GM10847 (cell line): ENCODE results near the gene RBP4.

Source experiments
- POLR2A ChIP-seq: IDR thresholded peaks from 2 replicates; pipeline ENCODE4 v1.6.1; 2011; ENCODE audit not compliant: insufficient read length; ENCODE audit errors: extremely low read depth

RBP4 gene

GRCh38 chr10:93599778-93600177 lies 1.3 kb downstream of the RBP4 start:
- no peak for TF ChIP-seq POLR2A

DNA sequence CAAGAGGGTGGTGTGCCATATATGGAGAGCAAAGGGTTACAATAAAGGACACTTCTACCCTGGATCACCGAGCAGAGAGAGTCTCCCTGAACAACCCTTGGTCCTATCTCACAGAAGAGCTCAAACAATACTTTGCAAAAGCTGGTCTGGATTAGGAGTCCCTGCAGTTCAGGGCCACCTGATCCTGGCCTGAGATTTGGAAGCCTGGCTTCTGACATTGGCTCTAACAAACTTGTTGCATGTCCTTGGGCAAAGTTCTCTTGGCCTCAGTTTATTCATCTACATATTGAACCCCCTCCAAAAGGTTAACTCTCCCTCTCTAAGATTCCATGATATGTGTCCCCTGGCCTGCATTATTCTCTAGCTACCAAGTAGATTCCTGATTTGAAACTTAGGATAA lies 1.7 kb downstream of the RBP4 start:
- no peak for TF ChIP-seq POLR2A

DNA sequence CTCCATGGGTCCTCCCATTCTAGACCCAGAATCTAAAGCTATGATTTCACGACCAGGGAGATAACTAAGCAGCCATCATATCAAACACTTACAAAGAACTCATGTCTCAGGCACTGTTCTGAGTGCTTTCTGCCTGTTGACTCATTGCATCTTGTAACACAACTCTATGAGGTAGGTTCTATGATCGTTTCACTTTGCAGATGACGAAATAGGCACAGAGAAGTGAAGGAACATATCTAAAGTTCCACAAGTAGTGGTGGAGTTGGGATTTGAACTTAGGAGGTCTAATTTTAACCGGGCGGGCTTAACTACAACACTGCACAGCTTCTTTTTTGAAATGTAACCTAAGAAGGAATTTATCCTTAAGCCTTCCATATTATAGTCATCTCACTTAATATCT lies 2.9 kb downstream of the RBP4 start:
- no peak for TF ChIP-seq POLR2A

DNA sequence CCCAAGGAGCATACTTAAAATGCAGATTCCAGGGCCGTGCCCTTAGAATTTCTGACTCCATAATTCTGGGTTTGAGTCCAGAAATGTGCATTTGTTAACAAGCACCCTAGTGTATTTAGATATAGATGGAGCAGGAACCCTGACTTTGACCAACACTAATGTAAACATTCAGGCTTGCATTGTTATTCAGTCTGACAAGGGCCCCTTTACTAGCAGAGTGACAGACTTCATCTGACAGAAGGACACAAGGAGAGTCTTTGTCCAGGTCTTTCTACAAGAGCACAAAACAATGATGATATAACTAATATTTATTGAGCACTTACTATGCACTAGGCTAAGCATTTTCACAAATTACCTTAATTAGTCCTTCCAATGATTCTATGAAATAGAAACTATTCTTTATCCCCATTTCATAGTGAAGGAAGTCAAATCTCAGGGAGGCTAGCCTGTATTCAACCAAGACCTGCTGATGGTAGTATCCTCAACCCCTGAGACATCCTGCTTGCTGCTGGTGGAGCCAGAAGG lies 3.9 kb downstream of the RBP4 start:
- TF ChIP-seq POLR2A = no peak

DNA sequence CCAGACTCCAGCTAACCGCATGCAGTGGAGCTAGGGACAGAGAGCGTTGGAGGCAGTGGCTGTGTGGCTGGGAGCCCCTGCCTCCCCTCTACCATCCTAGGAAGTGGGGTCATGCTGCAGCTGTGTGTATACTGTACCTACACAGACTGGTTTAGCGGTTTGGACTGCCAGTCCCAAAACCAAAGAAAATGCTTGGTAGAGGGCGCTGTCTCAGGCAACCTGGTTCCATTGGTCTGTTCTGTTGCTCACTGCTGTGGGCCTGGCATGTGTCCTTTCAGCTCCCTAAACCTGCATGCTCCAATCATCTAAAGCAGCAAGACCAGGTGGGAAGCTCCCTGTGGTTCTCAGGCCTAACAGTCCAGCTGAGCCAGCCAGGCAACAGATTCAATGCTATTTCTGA lies 4.5 kb downstream of the RBP4 start:
- TF ChIP-seq POLR2A = no peak

DNA sequence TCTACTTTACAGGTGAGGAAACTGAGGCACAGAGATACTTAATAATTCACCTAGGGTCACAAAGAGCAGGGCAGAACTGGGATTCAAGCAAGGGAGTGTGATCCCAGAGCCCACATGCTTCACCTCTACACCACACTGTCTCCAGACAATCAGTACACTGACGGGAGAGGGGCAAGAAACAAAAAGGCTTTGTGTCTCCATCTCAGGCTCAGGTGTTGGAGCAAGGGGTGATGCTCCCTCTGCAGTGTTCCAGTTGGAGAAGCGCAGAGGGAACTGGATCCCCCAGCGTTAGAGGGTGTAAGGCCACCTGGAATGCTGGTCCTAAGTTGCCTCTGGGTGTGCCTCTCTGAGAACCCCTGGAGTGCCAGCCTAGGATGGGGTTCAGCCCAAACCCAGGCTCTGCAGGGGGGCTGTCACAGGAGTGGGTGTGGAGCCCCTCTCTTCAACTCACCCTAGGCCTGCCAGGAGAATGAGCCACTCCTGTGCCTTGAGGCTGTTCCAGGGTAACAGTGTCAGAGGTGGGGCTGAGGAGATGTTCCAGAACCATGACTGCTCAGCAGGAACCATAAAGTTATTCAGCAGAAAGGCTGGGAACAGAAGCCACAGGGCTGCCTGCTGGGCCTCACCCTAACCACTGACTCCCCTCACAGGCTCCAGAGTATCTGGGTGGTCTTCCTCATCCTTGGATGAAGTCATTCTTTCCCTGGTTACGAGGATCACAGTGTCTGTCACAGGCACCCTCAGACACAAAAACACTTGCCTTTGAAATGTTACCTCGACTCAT lies 5.5 kb downstream of the RBP4 start:
- no peak for TF ChIP-seq POLR2A

- TF ChIP-seq POLR2A = no peak
Measured at GRCh38 chr10:93594518-93594917, 6.5 kb downstream of the RBP4 start.

DNA sequence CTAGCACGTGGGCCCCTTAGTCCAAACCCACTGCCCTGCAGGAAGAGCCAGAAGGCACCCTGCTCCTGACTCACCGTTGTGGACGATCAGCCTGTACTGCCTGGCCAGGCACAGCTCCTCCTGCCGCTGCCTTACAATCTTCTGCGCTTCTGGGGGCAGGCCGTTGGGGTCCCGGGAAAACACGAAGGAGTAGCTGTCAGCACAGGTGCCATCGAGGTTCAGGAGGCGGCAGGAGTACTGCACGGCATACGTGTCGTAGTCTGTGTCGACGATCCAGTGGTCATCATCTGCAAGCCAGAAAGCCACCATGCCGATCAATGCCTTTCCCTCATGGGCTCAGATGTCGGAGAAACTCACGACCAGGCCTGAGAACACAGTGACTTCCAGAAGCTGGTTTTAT lies 7.3 kb downstream of the RBP4 start:
- TF ChIP-seq POLR2A = no peak

GRCh38 chr10:93593254-93593653 lies 7.8 kb downstream of the RBP4 start:
- TF ChIP-seq POLR2A = no peak

DNA sequence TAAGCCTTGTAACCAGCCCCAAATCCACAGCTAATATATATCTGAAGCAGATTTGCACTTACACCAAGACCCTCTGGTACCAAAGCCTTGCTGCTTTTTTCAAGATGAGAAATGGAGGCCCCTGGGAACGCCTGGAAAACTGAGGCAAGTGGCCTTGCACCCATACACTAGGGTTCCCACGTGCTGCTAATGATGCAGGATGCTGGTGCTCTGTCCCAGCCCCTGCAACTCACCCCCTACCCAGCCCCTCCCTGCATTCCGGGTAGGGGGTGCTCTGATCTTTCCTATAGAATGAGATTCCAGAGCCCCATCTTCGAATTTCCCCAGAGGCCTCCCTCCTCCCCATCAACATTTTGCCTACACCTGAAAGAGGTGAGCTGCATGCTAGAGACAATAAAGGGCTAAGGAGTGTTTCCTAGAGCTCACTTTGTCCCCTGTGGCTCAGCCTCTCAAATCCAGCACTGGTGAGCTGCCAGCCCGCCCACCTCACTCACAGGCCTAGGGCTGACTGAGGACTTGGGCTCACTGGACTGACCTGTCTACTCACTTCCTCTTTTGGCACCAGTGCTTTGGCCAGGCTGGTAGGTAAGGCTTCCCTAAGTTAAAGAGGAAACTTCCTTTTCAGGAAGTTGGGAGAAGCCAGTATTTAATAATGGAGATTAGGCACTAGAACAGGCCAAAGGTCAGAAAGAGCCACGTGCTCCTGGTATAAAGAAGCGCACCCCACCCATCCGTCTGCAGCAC lies 9.8 kb downstream of the RBP4 start:
- no peak for TF ChIP-seq POLR2A

DNA sequence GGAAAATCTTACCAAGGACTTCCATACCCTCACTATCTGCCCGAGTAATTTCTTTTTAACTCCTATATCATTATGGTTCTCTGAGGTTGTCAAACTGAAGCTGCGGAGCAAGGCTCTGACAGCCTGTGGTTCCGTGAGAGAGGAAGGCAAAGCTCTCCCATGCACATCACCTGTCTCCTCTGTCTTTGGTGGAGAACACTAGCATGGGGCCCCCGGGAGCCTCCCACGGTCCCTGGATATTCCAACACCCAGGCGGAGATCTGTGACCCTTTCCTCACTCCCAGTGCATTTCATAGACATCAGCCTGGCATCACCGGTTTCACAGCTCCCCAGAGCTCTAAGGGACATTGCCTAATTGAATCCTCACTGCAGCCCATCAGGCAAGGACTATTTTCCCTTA lies 10.4 kb downstream of the RBP4 start:
- no peak for TF ChIP-seq POLR2A

DNA sequence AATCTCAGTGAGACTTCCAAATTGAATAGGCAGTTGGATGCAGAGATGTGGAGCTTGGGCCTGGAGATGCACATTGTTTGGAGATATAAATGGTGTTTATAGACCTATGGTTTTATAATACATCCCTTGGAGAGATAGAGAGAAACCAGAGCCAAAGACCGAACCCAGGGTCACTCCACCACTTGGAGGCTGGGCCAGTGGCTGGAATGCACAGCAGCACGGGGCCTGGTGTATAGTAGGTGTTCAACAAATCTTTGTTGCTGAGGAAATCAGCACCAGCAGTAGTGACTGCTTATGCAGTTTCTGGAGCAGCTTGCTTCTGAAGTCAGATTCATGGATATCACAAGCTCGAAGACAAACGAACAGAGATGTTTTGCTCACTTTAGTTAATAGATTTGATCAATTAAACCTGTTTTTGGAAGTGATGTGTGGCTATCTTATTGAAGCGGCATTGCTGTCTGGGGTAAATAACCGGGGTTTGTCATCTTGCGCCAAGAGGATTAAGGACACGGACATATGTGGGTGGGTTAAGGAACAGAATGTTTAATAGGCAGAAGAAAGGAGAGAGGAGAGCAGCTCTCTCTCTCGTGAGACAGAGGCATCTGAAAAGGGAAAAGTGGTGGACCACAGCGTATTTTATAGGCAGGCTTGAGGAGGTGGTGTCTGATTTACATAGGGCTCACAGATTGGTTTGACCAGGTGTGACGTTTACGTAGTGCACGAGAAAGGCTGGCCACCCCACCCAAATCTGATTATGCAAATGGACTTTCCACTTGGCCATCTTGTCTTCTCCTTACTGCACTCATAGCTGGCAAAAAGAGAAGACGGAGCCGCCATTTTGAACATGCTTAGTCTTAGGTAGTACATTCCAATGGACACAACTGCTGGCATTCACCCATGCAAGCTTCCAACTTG lies 11.1 kb downstream of the RBP4 start:
- TF ChIP-seq POLR2A = no peak

DNA sequence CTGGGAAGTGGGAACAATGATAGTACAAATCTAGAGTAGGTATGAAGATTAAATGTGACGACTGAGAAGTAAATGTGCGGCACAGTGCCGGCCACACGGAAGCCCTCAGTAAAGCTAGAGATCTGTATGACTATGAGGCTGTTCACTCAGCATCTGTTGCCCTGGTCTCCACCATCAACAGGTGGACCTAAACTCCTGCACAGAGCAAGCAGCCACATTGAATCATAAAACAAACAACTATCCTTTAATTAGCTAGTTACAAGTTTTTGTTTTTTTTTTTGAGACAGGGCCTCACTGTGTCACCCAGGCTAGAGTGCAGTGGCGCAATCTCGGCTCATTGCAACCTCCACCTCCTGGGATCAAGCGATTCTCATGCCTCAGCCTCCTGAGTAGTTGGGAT lies 16.6 kb downstream of the RBP4 start:
- TF ChIP-seq POLR2A = no peak

DNA sequence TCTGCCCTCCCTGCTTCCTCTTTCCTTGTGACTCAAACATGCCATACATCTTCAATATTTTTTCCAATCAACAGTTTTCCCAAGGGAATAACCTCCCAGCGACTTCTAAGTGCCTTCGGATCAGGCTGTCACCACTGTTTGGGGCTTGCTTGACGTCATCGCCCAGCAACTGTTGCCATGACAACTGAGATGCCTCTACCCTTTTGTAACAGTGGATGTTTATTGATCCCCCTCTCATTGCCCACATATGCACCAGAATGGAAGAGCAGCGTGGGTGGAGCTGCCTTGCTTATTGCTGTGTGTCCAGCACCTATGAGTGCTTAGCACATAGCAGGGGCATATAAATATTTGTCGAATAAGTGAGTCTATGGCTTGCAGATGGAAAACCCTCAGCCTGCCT lies 20.2 kb downstream of the RBP4 start:
- no peak for TF ChIP-seq POLR2A

- TF ChIP-seq POLR2A = no peak
Measured at GRCh38 chr10:93579985-93580711, 20.9 kb downstream of the RBP4 start.
